GM21529 (cell line): ENCODE data around the gene XPR1.
"Not testable (repeated sequence)": the region's sequence is repeated elsewhere in the genome, so short reads cannot be mapped to it uniquely, and the experiment has no call there.

Experiments used
- ATAC-seq: cut with Tn5 transposase; IDR thresholded peaks from one replicate; pipeline ENCODE4 v1.9.1; 2021; ENCODE audit not compliant: unreplicated experiment

XPR1 gene

DNA sequence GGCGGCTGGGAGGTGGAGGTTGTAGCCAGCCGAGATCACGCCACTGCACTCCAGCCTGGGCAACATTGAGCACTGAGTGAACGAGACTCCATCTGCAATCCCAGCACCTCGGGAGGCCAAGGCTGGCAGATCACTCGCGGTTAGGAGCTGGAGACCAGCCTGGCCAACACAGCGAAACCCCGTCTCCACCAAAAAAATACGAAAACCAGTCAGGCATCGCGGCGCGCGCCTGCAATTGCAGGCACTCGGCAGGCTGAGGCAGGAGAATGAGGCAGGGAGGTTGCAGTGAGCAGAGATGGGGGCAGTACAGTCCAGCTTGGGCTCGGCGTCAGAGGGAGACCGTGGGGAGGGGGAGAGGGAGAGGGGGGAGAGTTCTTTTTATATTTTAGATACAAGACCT, 79.4 kb downstream of the XPR1 start:
- not testable (repeated sequence) for ATAC-seq

DNA sequence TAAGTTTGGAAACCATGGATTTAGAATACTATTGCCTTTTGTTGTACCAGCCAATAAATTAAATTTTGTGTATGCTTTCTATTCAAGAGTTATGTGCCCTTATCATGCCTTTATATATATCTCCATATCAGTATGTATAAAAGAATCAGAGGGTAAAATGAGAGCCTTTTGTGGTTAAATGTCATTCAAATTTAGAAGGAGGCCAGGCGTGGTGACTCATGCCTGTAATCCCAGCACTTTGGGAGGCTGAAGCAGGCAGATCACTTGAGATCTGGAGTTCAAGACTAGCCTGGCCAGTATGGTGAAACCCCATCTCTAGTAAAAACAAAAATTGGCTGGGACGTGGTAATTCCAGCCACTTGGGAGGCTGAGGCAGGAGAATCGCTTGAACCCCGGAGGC, 88.9 kb downstream of the XPR1 start:
- ATAC-seq = no peak

DNA sequence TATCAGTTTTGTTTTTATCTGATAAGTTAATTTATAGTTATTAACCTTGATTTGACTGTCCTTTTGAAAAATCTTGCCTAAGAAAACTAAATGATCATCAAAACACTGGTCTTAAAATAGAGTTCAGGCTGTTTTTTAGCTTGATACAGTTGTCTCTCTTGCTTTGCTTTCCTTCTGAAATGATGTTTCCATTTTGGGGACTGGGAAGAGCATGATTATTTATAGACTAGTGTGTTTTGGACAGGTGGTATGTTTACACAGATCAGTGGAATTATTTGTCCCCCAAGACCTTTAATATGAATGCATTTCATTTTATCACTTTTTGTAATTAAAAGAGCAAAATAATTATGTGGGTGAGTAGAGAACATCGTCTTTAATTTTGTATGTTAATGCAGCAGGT, 90.8 kb downstream of the XPR1 start:
- ATAC-seq = no peak

DNA sequence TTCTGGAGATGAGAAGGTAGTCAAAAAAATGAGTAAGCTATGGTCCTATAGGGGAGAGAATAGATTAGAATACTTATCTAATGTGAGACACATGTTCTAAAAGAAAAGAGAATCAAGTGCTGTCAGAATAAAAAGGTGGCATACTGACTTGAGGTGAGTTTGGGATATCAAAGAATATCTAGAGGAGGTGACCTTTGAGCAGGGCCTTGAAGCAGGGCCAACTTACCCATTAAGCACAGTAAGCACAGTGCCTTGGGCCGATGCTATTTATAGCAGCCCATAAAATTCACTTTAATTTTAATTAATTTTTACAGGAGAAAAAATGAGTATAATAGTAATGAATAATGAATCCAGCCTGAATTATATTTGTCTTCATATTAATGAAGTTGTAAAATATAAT, 92.2 kb downstream of the XPR1 start:
- no peak for ATAC-seq

DNA sequence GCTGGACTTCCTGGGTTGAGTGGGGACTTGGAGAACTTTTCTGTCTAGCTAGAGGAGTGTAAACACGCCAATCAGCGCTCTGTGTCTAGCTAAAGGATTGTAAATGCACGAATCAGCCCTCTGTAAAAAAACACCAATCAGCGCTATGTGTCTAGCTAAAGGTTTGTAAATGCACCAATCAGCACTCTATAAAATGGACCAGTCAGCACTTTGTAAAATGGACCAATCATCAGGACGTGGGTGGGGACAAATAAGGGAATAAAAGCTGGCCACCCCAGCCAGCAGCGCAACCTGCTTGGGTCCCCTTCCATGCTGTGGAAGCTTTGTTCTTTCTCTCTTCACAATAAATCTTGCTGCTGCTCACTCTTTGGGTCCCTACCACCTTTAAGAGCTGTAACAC, 94.2 kb downstream of the XPR1 start:
- ATAC-seq = not testable (repeated sequence)

DNA sequence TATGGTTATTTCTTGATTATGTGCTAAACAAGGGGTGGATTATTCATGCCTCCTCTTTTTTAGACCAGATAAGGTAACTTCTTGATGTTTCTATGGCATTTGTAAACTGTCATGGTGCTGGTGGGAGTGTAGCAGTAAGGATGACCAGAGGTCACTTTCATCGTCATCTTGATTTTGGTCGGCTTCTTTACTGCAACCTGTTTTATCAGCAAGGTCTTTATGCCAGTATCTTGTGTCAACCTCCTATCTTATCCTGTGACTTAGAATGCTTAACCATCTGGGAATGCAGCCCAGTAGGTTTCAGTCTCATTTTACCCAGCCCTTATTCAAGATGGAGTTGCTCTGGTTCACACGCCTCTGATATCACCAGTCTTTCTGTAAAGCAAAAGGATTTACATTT, 95.9 kb downstream of the XPR1 start:
- ATAC-seq = not testable (repeated sequence)

GRCh38 chr1:180728472-180729106, 96.8 kb downstream of the XPR1 start:
- ATAC-seq = no peak

DNA sequence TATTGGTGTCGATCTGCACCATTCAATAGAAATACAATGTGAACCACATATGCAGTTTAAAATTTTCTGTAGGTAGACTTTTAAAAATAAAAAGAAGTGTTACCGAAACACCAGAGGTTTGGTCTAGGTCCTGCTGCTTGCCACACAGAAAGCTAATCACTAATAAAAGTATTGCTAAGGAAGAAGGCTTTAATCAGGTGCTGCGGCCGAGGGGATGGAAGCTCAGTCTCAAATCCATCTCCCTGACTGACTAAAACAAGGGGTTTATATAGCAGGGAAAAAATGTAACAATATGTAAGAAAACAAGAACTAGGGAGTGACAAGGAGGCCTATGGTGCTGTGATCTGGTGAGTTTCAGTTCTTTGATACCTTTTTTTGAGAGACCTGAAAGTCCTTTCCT, 99.3 kb downstream of the XPR1 start:
- no peak for ATAC-seq

GRCh38 chr1:180732866-180733265, 101.0 kb downstream of the XPR1 start:
- ATAC-seq = no peak

GRCh38 chr1:180734366-180734765, 102.5 kb downstream of the XPR1 start:
- ATAC-seq = no peak

DNA sequence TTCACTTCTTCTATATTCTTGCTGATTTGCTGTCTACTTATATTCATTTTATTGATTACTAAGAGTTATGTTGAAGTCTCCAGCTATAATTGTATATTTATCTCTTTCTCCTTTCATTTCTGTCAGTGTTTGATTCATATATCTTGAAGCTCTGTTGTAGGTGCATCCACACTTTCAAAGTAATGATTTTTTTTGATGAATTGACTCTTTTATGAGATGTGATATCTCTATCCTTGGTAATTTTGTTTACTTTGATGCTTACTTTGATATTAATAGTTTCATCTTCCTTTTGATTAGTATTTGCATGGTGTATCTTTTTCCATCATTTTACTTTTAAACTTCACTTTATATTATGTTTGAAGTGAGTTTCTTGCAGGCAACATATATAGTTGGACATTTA, 110.8 kb downstream of the XPR1 start:
- no peak for ATAC-seq

- ATAC-seq = no peak
These were observed 112.0 kb downstream of the XPR1 start for GRCh38 chr1:180743868-180744267.

DNA sequence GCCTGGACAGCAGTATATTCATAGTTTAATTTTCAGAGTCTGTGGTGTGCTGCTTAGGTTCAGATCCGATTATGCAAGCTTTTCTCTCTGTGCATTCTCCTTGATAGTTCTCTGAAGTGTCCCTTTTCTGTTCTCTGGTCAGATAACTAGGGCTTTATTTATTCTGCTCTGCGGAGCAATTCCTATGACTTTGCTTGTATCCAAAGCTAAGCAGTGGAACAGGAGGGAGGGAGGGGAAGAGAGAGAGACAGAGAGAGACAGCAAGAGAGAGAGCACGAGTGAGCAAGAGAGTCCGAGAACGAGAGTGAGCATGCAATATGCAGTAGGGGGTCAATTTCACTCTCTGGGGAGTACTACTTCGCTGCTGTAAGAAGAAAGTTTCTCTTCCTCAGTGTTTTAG, 113.3 kb downstream of the XPR1 start:
- ATAC-seq = no peak

GRCh38 chr1:180751921-180752320, 120.1 kb downstream of the XPR1 start:
- no peak for ATAC-seq

DNA sequence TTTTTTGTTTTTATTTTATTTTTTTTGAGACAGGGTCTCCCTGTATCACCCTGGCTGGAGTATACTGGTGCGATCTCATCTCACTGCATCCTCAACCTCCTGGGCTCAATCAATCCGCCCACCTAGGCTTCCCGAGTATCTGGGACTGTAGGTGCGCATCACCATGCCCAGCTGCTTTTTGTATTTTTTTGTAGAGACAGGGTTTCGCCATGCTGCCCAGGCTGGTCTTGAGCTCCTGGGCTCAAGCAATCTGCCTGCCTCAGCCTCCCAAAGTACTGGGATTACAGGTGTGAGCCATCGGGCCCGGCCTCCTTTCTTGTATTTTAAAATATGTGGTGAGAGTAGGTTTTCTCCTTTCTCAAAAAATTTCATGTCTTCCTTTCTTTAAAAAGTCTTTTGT, 122.6 kb downstream of the XPR1 start:
- ATAC-seq = no peak

GRCh38 chr1:180757657-180758056, 125.8 kb downstream of the XPR1 start:
- ATAC-seq = no peak

DNA sequence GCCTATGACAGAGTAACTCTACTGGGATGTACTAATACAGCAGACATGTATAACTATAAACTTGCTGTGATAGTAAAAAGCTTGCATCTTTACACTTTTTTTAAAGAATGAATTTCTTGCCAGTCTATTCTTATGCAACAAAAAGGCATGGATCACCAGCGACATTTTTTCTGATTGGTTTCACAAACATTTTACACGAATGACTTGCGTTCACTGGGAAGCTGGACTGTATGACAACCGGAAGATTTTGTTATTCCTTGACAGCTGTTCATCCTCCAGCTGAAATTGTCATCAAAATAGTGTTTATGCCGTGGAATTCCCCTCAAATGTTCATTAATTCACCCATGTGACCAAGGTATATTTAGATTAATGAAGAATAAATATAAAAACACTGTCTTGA, 131.0 kb downstream of the XPR1 start:
- ATAC-seq = no peak

DNA sequence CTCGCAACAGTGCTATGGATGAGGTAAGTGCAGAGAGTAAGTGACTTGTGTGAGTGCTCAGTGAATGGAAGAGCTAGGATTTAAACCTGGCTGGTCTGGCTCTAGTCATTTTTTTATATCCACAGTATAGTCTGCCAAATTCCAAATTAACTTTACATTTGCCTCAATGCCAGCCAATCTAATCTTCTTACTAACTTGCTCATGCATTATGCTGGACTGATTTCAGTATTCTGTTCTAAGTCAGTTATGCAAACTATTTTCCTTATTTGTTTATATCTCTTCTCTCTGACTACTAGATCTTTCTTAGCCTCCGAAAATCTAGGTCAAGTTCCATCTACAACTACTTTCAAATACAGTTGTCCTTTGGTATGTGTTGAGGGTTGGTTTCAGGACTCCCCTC, 133.3 kb downstream of the XPR1 start:
- no peak for ATAC-seq

DNA sequence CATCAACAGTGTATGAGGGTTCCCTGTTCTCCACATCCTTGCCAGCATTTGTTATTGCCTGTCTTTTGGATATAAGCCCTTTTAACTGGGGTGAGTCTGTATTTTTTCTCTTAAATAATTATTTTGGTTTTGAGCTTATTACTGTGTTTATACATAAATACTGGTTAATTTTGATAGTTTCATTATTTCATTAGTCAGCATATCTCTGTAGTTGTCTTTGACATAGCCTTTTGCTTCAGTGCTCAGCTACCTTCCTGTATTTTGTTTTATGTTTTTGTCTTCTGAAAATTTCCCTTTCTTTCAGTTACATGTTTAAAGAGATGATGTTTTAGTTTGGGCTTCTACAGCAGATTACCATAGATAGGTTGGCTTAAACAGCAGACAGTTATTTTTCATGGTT, 138.1 kb downstream of the XPR1 start:
- ATAC-seq = no peak

- ATAC-seq = no peak
These were observed 141.5 kb downstream of the XPR1 start for GRCh38 chr1:180773210-180773865.

GRCh38 chr1:180775801-180776200, 144.0 kb downstream of the XPR1 start:
- no peak for ATAC-seq

GRCh38 chr1:180777072-180777689, 145.4 kb downstream of the XPR1 start:
- ATAC-seq = no peak
